ENCODE data around the gene ENTPD1.

DNA sequence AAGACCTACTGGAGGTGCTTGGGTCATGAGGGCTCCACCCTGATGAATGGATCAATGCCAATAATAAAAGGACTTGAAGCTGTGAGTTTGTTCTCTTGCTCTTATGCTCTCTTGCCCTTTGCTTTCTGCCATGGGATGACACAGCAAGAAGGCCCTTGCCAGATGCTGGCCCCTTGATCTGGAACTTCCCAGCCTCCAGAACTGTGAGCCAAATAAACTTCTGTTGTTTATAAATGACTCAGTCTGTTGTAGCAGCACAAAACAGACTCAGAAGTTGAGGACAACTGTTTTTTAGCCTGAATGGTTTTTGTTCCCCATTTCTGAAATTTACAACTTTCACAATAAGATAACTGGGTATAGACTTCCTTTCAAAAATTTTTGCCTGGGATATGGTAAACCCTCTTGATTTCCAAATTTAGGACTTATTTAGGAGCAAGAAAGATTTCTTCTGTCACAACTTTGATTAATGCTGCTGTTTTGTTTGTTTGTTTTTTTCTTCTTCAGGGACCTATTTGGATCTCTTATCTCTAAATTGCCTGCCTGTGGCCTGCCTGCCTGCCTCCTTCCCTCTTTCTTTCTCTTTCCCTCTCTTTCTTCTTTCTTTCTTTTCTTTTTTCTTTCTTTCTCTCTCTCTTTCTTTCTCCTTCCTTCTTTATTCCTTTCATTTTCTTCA, 12.1 kb downstream of the ENTPD1 start:
- TF ChIP-seq, protein P1, sequence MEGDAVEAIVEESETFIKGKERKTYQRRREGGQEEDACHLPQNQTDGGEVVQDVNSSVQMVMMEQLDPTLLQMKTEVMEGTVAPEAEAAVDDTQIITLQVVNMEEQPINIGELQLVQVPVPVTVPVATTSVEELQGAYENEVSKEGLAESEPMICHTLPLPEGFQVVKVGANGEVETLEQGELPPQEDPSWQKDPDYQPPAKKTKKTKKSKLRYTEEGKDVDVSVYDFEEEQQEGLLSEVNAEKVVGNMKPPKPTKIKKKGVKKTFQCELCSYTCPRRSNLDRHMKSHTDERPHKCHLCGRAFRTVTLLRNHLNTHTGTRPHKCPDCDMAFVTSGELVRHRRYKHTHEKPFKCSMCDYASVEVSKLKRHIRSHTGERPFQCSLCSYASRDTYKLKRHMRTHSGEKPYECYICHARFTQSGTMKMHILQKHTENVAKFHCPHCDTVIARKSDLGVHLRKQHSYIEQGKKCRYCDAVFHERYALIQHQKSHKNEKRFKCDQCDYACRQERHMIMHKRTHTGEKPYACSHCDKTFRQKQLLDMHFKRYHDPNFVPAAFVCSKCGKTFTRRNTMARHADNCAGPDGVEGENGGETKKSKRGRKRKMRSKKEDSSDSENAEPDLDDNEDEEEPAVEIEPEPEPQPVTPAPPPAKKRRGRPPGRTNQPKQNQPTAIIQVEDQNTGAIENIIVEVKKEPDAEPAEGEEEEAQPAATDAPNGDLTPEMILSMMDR (IDR thresholded peaks at IDR 0.05; ENCODE audit: low read length): no peak
- TF ChIP-seq EZH2phosphoT487 (IDR thresholded peaks at IDR 0.05; ENCODE audit: low read length): no peak

Measured in MM.1S (cell line).